Activated T-helper 17 cell treated with anti-CD3 and anti-CD28 coated beads, Interleukin-2, amount 50 U/mL, for 72 hours (primary cell): ENCODE data around the gene STAC2. TPM values are rescaled to one million over a fixed set of nuclear protein-coding genes. Genes with fewer than 3 reads are reported as not detected.

Experiments
- ATAC-seq: fragments of 150-1000 bp; cut with Tn5 transposase; replicated peaks from 2 replicates; pipeline ENCODE4 v1.10.0; 2021; ENCODE audit warnings: mild to moderate bottlenecking, moderate library complexity
- H3K27ac Mint-ChIP-seq: one replicate; pipeline ENCODE4 v1.8.0; 2022; ENCODE audit warnings: mixed read lengths
- H3K27me3 Mint-ChIP-seq: one replicate; pipeline ENCODE4 v1.8.0; 2022; ENCODE audit warnings: mixed read lengths
- H3K36me3 Mint-ChIP-seq: one replicate; pipeline ENCODE4 v1.8.0; 2022; ENCODE audit warnings: low read depth, mild to moderate bottlenecking, mixed read lengths
- H3K4me1 Mint-ChIP-seq: one replicate; pipeline ENCODE4 v1.8.0; 2022; ENCODE audit warnings: mixed read lengths
- H3K4me3 Mint-ChIP-seq: one replicate; pipeline ENCODE4 v1.8.0; 2022; ENCODE audit warnings: mild to moderate bottlenecking, mixed read lengths
- H3K9me3 Mint-ChIP-seq: one replicate; pipeline ENCODE4 v1.8.0; 2022; ENCODE audit warnings: mixed read lengths
- total RNA-seq, 2 donors: library from RNA; stranded (reverse); gene quantifications; one replicate each; pipeline ENCODE4 v1.2.3, GENCODE V29; 2022

The STAC2 gene
- total RNA-seq, 2 donors from 2014 or later: not detected

DNA sequence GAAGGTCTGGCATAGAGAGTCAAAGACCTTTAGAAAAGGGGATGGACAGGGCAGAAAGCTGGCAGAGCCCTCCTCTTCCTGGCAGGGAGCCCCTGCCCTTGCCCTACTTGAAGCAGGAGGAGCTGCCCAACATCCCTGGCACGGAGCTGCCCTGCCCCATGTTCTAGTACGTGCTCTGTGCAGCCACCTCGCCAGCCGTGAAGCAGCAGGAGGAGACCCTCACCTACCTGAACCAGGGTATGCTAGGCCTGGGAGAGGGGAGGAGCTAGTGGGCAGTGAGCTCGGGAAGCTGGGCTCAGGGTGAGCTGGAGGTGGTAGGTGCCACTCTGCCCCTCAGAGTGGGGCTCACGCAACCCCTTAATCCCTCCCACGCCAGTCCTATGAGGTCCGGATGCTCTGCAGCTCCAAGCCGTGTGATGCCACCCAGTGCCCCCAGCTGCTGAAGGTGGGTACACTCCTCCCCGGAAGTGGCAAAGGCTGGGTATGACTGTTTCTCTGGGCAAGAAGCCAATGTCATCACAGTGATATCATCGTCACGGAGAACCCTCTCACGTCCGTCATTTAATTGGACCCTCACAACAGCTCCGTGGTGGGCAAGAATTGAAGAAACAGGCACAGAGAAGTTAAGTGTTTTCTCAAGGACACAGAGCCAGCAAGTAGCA, 12.7 kb upstream of the STAC2 start:
- Mint-ChIP-seq H3K4me1 (peaks cover 15% of the 10 kb centered on the region), H3K27ac (peak overlapping the region; percentile 65), H3K4me3 (peak overlapping the region; percentile 76), H3K27me3 (no peaks in the 10 kb centered on the region), H3K36me3 (no peaks in the 10 kb centered on the region), H3K9me3 (no peaks in the 10 kb centered on the region)
- ATAC-seq: peak; percentile 88

DNA sequence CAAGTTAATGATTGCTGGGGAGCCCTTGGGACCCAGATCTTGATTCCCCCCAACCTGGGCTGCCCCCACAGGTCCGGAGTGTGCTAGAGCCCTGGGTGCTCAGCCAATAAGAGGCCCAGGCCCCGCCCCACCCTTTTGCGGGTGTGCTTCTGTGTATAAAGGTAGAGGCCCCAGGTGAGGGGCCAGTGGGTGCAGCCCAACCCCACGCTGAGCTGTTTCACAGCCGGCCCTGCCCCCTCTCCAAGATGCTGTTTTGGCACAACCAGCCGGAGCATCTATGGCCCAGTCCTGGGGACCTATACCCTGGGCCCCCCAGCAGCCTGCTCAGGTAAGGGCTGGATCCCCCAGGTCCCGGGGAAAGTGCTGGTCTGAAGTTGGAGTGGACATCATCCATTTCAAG, 11.8 kb upstream of the STAC2 start:
- Mint-ChIP-seq H3K27ac (peak overlapping the region; percentile 65), H3K4me3 (peak overlapping the region; percentile 76), H3K36me3 (no peaks in the 10 kb centered on the region), H3K27me3 (no peaks in the 10 kb centered on the region), H3K4me1 (peaks cover 15% of the 10 kb centered on the region), H3K9me3 (no peaks in the 10 kb centered on the region)
- no peak for ATAC-seq

- Mint-ChIP-seq H3K36me3 (no peaks in the 10 kb centered on the region), H3K27ac (no peak overlapping the region), H3K27me3 (no peaks in the 10 kb centered on the region), H3K4me1 (peaks cover 15% of the 10 kb centered on the region), H3K9me3 (no peaks in the 10 kb centered on the region), H3K4me3 (no peak overlapping the region)
- no peak for ATAC-seq
Measured at GRCh38 chr17:39236981-39237441, 11.3 kb upstream of the STAC2 start.

DNA sequence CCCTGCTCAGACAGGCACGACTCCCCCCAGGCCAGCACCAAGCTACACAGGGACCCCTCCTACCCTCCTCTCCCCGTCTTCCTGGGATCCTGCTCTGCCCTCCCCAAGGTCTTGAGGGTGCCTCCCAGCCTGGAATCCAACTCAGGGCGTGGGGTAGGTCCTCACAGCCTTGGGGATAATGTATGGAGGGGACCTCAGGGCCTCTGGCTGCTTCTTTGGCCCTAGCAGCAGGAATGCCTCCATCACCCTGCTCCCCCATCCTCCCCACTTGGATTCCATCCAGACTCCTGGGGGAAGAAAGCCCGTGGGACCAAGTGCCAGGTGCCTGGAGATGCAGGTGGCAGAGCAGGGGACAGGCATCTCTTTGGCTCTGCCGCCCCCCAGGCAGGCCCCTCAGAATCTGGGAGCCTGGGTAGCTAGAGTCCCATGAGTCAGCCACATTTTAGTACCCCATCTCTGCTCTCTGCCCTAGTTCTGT, 10.7 kb upstream of the STAC2 start:
- ATAC-seq: no peak
- H3K9me3 Mint-ChIP-seq: no peaks in the 10 kb centered on the region
- no peak overlapping the region for H3K27ac Mint-ChIP-seq
- no peaks in the 10 kb centered on the region for H3K36me3 Mint-ChIP-seq
- H3K27me3 Mint-ChIP-seq: peaks cover 4% of the 10 kb centered on the region
- H3K4me1 Mint-ChIP-seq: peaks cover 20% of the 10 kb centered on the region
- H3K4me3 Mint-ChIP-seq: no peak overlapping the region

GRCh38 chr17:39235555-39236449, 10.1 kb upstream of the STAC2 start:
- peaks cover 6% of the 10 kb centered on the region for H3K27me3 Mint-ChIP-seq
- H3K9me3 Mint-ChIP-seq: no peaks in the 10 kb centered on the region
- no peak overlapping the region for H3K27ac Mint-ChIP-seq
- H3K4me3 Mint-ChIP-seq: no peak overlapping the region
- no peaks in the 10 kb centered on the region for H3K36me3 Mint-ChIP-seq
- ATAC-seq: peak; percentile 65
- peaks cover 21% of the 10 kb centered on the region for H3K4me1 Mint-ChIP-seq

DNA sequence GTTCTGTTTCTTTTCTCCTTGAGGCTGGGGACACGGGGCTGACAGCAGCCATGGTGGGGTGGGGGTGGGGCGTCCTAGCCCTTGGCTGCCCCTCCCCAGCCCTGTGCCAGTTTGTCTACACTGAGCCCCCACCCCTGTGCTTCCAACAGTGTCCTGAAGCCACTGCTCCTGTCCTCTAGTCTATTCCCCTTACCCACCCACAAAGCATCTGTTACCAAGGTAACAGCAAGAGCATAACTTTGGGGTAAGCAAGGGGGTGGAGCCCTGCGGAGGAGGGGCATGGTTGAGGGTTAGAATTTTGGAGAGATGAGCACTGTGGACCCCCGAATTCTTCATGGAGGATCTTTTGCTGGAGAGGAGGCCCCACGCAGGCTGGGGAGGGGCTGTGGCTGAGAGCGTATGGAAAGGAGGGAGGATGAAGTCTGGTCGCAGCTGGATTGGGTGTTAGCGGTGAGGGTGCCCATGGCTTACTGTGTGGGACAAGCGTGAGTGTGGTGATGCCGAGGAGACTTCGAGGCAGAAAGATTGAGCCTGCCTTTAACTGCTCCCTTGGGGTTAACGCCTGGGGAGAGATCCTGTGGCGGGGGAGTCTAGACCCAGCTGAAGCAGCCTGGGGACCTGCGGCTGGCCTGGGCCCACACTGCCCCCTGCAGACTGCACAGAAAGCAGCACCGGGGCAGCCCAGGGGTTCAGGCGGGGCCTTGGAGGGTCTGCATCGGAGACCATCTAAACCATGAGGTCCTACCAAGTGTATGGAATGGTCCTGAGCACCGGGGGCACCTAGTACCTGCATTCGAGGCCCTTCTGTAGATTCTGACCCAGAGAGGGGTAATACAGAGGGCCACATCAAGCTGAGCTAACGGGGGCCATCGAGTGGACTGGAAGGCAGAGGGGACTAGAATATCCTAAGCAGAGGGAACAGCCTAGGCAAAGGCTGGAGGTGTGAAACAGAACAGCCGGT, 6.1 kb upstream of the STAC2 start:
- ATAC-seq: peak; percentile 73
- Mint-ChIP-seq H3K27ac (peak overlapping the region; percentile 34), H3K9me3 (no peaks in the 10 kb centered on the region), H3K4me3 (peak overlapping the region; percentile 36), H3K36me3 (no peaks in the 10 kb centered on the region), H3K4me1 (peaks cover 6% of the 10 kb centered on the region), H3K27me3 (peaks cover 22% of the 10 kb centered on the region)

- H3K9me3 Mint-ChIP-seq: no peaks in the 10 kb centered on the region
- H3K4me3 Mint-ChIP-seq: no peak overlapping the region
- no peak overlapping the region for H3K27ac Mint-ChIP-seq
- H3K27me3 Mint-ChIP-seq: peaks cover 24% of the 10 kb centered on the region
- H3K36me3 Mint-ChIP-seq: no peaks in the 10 kb centered on the region
- peaks cover 7% of the 10 kb centered on the region for H3K4me1 Mint-ChIP-seq
- ATAC-seq: no peak
Measured at GRCh38 chr17:39231091-39231561, 5.4 kb upstream of the STAC2 start.

DNA sequence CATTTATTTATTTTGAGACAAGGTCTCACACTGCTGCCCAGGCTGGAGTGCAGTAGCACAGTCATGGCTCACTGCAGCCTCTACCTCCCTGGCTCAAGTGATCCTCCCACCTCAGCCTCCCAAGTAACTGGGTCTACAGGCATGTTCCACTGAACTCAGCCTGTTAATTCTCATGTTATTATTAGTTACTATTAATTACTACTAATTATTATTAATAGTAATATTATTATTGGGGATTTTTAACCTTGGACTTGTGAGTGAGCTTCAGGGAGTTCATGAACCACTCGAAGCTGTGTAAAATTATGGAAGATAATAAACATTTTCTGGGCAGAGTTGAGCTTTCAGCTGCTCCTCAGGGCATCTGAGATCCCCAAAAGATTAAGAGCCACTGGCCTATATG, 4.6 kb upstream of the STAC2 start:
- H3K27me3 Mint-ChIP-seq: peaks cover 28% of the 10 kb centered on the region
- peaks cover 11% of the 10 kb centered on the region for H3K4me1 Mint-ChIP-seq
- ATAC-seq: no peak
- H3K4me3 Mint-ChIP-seq: no peak overlapping the region
- H3K27ac Mint-ChIP-seq: no peak overlapping the region
- no peaks in the 10 kb centered on the region for H3K36me3 Mint-ChIP-seq
- no peaks in the 10 kb centered on the region for H3K9me3 Mint-ChIP-seq

GRCh38 chr17:39229274-39229913, 3.6 kb upstream of the STAC2 start:
- Mint-ChIP-seq H3K9me3 (no peaks in the 10 kb centered on the region), H3K4me1 (peaks cover 11% of the 10 kb centered on the region)

DNA sequence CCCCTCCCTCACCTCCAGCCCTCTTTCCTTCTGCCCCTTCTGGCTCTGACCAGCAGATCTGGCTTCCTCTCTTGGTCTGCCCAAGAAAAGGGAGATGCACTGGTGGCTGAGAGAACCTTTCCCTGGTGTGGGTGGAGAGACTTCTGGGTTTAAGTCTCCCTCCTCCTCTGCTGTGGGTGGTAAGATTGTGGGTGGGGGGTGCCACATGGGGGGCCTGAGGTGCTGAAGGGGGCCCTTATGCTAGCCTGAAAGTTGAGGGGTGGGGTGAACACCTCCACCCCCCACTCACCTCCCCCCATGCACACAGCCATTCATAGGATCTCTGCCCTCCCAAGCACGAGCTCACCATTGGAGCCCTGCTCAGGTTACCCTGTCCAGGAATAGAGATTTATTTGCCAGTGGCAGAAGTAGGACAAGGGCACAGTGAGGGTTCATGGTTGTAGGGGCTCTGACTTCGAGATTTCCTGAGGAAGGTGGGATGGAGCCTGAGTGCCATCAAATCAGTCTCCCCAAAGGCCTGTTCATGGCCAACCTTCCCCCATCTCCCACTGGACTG, 1.7 kb upstream of the STAC2 start:
- Mint-ChIP-seq H3K4me3 (no peak overlapping the region), H3K27me3 (peaks cover 38% of the 10 kb centered on the region), H3K27ac (no peak overlapping the region), H3K4me1 (peaks cover 11% of the 10 kb centered on the region), H3K9me3 (no peaks in the 10 kb centered on the region), H3K36me3 (peaks cover 5% of the 10 kb centered on the region)
- ATAC-seq: no peak

More at GRCh38 chr17:39229274-39229913, 3.6 kb upstream of the STAC2 start:
- Mint-ChIP-seq H3K4me3 (no peak overlapping the region), H3K27ac (no peak overlapping the region), H3K27me3 (peaks cover 28% of the 10 kb centered on the region), H3K36me3 (no peaks in the 10 kb centered on the region)
- no peak for ATAC-seq

DNA sequence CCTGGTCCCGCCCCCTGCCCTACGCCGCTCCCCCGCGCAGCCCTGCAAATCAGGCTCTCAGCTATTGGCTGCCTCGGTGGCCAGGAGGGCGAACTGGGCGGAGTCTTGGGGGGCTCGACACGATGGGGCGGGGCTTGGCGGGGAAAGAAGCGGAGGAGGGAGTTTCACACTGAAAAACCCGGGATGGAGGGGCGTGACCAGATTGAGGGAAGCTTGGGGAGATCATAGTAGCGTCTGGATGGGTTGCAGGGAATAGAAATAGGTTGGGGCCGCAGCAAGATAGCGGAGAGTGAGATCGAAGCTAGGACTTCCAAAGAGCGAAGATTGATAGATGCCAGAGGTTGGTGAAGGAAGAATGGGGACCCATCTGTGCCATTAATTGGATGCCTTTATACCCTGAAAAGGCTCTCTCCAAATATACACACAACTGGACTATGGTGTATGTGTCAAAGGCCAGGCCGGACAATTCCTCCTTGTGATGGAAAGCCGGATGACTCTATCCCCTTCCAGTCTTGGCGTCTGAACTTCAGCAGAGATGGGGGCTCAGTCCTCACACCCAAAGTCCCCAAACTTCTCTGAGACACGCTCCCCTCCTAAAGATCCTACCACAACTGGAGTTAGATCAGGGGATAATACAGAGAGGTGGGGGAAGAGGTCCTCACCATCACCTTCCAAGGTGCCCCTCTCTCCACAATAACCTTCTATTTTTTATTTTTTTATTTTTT, 376 bp upstream of the STAC2 start:
- peak overlapping the region; percentile 75 for H3K4me3 Mint-ChIP-seq
- peaks cover 32% of the 10 kb centered on the region for H3K27me3 Mint-ChIP-seq
- peaks cover 5% of the 10 kb centered on the region for H3K36me3 Mint-ChIP-seq
- no peak overlapping the region for H3K27ac Mint-ChIP-seq
- ATAC-seq: peak; percentile 48
- peaks cover 5% of the 10 kb centered on the region for H3K4me1 Mint-ChIP-seq
- no peaks in the 10 kb centered on the region for H3K9me3 Mint-ChIP-seq

DNA sequence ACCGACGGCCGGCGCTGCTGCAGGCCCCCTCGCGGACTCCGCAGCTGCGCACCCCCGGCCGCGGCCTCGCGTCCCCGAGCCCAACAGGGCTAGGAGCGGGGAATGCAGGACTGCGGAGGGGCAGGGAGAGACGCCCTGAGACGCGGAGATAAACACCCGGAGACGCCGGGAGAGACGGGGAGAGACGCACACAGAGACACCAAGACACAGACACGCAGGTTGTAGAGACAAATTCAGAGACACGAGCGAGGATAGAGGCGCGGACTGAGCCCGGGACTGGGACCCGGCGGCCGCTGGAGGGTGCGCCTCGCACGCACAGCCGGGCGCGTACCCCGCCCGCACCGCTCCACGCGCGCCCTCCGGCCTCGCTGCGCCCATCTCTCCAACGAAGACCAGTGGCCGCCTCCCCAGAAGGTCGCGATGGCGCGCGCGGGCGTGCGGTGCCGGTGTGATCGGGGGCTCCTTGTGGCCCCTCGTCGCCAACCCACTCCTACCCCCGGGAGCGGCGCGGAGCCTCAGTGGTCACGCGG, 902 bp downstream of the STAC2 start:
- Mint-ChIP-seq H3K27ac (no peak overlapping the region), H3K27me3 (peaks cover 31% of the 10 kb centered on the region), H3K4me1 (peaks cover 5% of the 10 kb centered on the region), H3K9me3 (no peaks in the 10 kb centered on the region), H3K4me3 (peak overlapping the region; percentile 56), H3K36me3 (peaks cover 5% of the 10 kb centered on the region)
- ATAC-seq: no peak
